GM12873 (cell line): ENCODE results near the gene IRF5.

Source experiments
- CTCF ChIP-seq: IDR thresholded peaks from 2 replicates; pipeline ENCODE4 v1.5.1; 2012; ENCODE audit warnings: low read depth, mild to moderate bottlenecking, moderate library complexity, low read length, control low read depth; ENCODE audit not compliant: insufficient read depth; ENCODE audit errors: missing control alignments

IRF5 gene

GRCh38 chr7:128940494-128941322 is 3.0 kb downstream of the IRF5 start:
- no peak for TF ChIP-seq CTCF

GRCh38 chr7:128941323-128941890 is 3.7 kb downstream of the IRF5 start:
- TF ChIP-seq CTCF = no peak

GRCh38 chr7:128941946-128942526 is 4.3 kb downstream of the IRF5 start:
- no peak for TF ChIP-seq CTCF

- no peak for TF ChIP-seq CTCF
These were observed 6.9 kb downstream of the IRF5 start for GRCh38 chr7:128944487-128945236.

GRCh38 chr7:128945668-128946366 is 8.1 kb downstream of the IRF5 start:
- no peak for TF ChIP-seq CTCF

- TF ChIP-seq CTCF = peak; percentile 50
These were observed 9.5 kb downstream of the IRF5 start for GRCh38 chr7:128946936-128947830.
